ENCODE data around the gene BICD2.

Gene BICD2

DNA sequence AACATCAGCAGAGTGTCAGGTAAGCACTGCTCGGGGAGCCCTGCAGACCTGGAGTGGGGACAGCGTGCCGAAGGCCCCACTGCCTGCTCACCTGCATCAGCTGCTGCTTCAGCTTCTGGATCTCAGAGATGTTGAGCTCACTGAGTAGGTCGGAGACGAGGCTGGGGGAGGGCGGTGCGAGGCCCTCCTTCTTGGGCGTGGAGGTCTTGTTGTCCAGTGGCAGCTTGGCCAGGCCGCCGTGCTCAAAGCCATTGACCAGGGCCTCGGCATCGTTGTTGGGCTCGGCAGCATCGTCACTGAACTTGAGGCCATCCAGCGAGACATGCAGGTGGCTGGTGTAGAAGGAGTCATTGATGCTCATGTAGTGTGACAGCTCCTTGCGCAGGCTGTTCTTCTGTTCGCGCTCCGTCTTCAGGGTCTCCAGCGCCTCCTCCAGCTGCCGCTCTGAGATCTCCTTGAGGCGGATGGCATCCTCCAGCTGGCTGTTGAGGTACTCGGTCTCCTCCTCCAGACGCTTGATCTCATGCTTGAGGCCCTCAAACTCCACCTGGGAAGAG, 44.3 kb downstream of the BICD2 start:
- no peak for DNase-seq (ENCODE audit: low read depth)
- TF ChIP-seq, protein P1, sequence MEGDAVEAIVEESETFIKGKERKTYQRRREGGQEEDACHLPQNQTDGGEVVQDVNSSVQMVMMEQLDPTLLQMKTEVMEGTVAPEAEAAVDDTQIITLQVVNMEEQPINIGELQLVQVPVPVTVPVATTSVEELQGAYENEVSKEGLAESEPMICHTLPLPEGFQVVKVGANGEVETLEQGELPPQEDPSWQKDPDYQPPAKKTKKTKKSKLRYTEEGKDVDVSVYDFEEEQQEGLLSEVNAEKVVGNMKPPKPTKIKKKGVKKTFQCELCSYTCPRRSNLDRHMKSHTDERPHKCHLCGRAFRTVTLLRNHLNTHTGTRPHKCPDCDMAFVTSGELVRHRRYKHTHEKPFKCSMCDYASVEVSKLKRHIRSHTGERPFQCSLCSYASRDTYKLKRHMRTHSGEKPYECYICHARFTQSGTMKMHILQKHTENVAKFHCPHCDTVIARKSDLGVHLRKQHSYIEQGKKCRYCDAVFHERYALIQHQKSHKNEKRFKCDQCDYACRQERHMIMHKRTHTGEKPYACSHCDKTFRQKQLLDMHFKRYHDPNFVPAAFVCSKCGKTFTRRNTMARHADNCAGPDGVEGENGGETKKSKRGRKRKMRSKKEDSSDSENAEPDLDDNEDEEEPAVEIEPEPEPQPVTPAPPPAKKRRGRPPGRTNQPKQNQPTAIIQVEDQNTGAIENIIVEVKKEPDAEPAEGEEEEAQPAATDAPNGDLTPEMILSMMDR (IDR thresholded peaks at IDR 0.05; ENCODE audit: insufficient read depth, low read depth, low read length, missing control alignments), result no peak
- H3K4me3 ChIP-seq (ENCODE audit: low read depth, low read length), result no peak overlapping the region

- no peak for DNase-seq (ENCODE audit: low read depth)
- TF ChIP-seq, protein P1 (IDR thresholded peaks at IDR 0.05; ENCODE audit: insufficient read depth, low read depth, low read length, missing control alignments), result no peak
- H3K4me3 ChIP-seq (ENCODE audit: low read depth, low read length), result no peak overlapping the region
These were observed 45.5 kb downstream of the BICD2 start for GRCh38 chr9:92719028-92719647.

GRCh38 chr9:92718086-92719001, 46.3 kb downstream of the BICD2 start:
- TF ChIP-seq, protein P1 (IDR thresholded peaks at IDR 0.05; ENCODE audit: insufficient read depth, low read depth, low read length, missing control alignments), result no peak
- no peak for DNase-seq (ENCODE audit: low read depth)
- H3K4me3 ChIP-seq (ENCODE audit: low read depth, low read length), result no peak overlapping the region

DNA sequence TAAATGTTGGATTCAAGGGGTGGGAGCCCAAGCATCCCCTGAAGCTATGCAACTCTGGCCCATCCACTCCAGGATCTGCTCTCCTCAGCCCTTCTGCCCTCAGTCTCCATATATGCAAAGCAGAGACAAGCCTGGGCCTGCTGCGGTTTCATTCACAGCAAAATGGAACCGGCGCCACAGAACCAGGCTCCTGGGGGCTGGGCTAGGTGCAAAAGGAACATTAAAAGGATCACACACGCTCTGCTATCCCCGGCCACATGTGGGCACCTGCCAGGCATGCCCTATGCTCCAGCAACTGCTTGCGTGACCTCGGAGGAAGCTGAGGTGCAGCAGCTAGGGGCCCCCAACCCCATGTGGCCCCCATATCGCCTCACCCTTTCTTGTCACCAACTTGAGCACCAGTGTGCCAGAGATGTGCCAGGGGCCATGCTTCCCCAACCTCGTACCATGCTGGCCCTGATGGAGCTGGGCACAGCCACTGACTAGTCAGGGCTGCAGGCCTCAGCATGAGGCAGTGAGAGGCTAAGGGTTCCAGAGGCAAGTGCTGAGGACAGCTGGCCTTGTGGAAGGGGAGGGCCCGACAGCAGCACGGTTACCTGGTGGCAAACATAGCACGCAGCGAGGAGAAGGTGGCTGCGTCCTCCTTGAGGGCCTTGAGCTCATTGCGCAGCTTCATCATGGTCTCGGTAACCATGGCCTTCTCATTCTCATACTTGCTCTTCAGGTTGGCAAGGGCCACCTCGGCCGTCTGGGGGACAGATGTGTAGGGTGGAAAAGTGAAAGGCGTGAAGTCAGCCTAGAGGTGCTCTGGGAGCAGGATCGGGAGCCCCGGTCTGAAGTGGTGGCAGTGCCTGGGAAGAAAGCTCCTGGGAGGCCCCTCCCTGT, 47.2 kb downstream of the BICD2 start:
- DNase-seq (ENCODE audit: low read depth), result peak; percentile 73
- no peak overlapping the region for H3K4me3 ChIP-seq (ENCODE audit: low read depth, low read length)
- TF ChIP-seq, protein P1 (IDR thresholded peaks at IDR 0.05; ENCODE audit: insufficient read depth, low read depth, low read length, missing control alignments), result no peak

DNA sequence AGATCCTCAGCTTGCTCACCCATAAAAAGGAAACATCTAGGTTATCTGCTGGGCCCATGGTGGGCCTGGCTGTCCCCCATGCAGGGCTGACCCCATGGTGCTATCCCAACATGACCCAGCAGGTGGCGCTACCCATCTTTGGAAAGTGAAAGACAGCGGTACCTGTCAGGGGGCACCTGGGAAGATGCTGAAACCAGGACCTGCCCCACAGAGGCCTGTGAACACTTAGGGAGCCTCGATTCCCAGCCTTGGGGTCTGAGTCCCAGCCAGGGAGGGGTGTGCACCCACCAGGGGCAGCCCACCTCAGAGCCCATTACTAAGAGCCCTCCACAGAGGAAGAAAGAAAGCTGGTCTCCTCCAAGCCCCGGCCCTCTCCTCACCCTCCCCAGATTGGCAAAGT, 48.1 kb downstream of the BICD2 start:
- peak; percentile 71 for DNase-seq (ENCODE audit: low read depth)
- H3K4me3 ChIP-seq (ENCODE audit: low read depth, low read length), result no peak overlapping the region
- TF ChIP-seq, protein P1 (IDR thresholded peaks at IDR 0.05; ENCODE audit: insufficient read depth, low read depth, low read length, missing control alignments), result peak; percentile 93

DNA sequence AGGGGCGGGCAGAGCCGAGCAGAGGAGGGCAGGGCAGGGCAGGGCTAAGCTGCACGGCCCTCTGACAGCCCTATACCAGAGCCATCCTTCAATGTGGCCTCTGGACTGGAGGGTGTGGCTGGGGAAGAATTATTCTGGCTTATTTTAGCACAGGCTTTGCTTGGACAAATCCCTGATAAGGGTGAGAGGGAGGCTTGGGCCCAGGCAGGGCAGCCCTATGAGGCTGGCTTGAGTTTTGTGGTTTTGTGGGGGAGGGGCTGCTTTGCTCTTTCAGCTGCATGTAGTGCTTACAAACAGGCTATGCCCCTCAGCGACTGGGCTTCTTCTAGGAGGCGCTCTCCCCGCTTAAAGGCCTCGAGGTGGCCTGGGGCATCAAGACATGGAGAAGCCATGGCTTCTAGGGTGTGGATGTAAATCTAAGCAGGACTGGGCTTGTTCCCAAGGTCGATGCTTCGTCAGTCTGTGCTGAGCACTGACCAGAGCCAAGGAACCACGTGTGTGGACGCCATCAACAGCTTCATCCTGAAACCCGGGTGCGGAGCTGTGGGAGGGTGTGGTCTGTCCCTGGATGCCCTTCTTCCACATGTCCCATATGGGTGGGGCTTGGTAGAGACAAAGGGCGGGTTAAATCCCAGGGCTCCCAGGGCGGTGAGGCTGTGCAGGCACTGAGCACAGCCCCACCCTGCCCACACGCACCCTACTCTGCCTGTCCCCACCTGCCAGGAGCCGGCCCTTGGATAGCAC, 49.0 kb downstream of the BICD2 start:
- no peak for DNase-seq (ENCODE audit: low read depth)
- TF ChIP-seq, protein P1 (IDR thresholded peaks at IDR 0.05; ENCODE audit: insufficient read depth, low read depth, low read length, missing control alignments), result no peak
- no peak overlapping the region for H3K4me3 ChIP-seq (ENCODE audit: low read depth, low read length)

All from GM12865 (cell line).